Upper lobe of left lung (tissue), 6 donors: ENCODE data around the gene CDC42SE1. TPM values are rescaled to one million over a fixed set of nuclear protein-coding genes. Genes with fewer than 3 reads are reported as not detected.
A peak's percentile ranks its signal among the peaks of the same experiment; 100 is the strongest.

Experiments
- ATAC-seq, 2 donors: fragments of 200-7000 bp; cut with Tn5 transposase; one replicate each; pipeline ENCODE4 v1.9.1; 2022; ENCODE audit warnings: mild to moderate bottlenecking in 2 of 2, moderate library complexity in 2 of 2; ENCODE audit not compliant: low FRiP score in 2 of 2
- DNase-seq, 2 donors: peaks; one replicate each; pipeline ENCODE4 v3.0.0-alpha.2; 2019 to 2020
- H3K27ac ChIP-seq, 4 donors: fragments of 200-600 bp; sonication (generic); one replicate each; pipeline ENCODE4 v1.5.1; 2016 to 2019
- H3K27me3 ChIP-seq, 4 donors: fragments of 200-600 bp; sonication (generic); one replicate each; pipeline ENCODE4 v1.5.1; 2017 to 2019
- H3K36me3 ChIP-seq, 4 donors: fragments of 200-600 bp; sonication (generic); one replicate each; pipeline ENCODE4 v1.5.1; 2016 to 2019
- H3K4me1 ChIP-seq, 4 donors: fragments of 200-600 bp; sonication (generic); one replicate each; pipeline ENCODE4 v1.5.1; 2018 to 2019
- H3K4me3 ChIP-seq, 4 donors: fragments of 200-600 bp; sonication (generic); one replicate each; pipeline ENCODE4 v1.5.1; 2017 to 2019; ENCODE audit warnings: mild to moderate bottlenecking in 2 of 4, moderate library complexity in 1 of 4
- H3K9me3 ChIP-seq, 4 donors: fragments of 200-600 bp; sonication (generic); one replicate each; pipeline ENCODE4 v1.5.1; 2018 to 2019
- EP300 ChIP-seq, 4 donors: sonication (generic); formaldehyde crosslinking; IDR thresholded peaks; one replicate each; pipeline ENCODE4 v1.5.1; 2017; ENCODE audit warnings: antibody characterized with exemption in 4 of 4, control low read depth in 2 of 4
- POLR2A ChIP-seq, 4 donors: fragments of 450-650 bp; IDR thresholded peaks; one replicate each; pipeline ENCODE4 v1.5.1; 2016 to 2017; ENCODE audit warnings: antibody characterized with exemption in 4 of 4, mild to moderate bottlenecking in 2 of 4
- POLR2AphosphoS5 ChIP-seq, 2 donors: sonication (generic); formaldehyde crosslinking; IDR thresholded peaks; one replicate each; pipeline ENCODE4 v1.5.1; 2017; ENCODE audit warnings: antibody characterized with exemption in 2 of 2
- WGBS, 2 donors: methylation state at CpG; one replicate each; pipeline ENCODE4 v1.1.5; 2017 to 2018; 5-methylcytosine and 5-hydroxymethylcytosine counted together
- small RNA-seq, 4 donors: library from RNA; depleted of rRNA; stranded (forward); fragments of <200 nt; gene quantifications; one replicate each; pipeline ENCODE3, GENCODE V24; 2016
- total RNA-seq, 6 donors: library from RNA; depleted of rRNA in 4 of 6; stranded (reverse); fragments of >200 nt in 4 of 6; gene quantifications; one replicate each; pipeline versions ENCODE4 v1.1.0 to v1.2.1, GENCODE V29; 2016 to 2021
- TF ChIP-seq, protein P1 (sequence below), 6 experiments: fragments of 450-650 bp in 4 of 6; fragments of 200-600 bp in 2 of 6; sonication (generic) in 2 of 6; IDR thresholded peaks; one replicate each; pipeline ENCODE4 v1.5.1; 2016 to 2019; ENCODE audit warnings: antibody characterized with exemption in 6 of 6
- donor health status: DM: no; HTN: no; CAD: no; lungs with moderate emphysema.
- donor health status: DM: no; HTN: yes; CAD: no; lungs with severe emphysema.

Gene CDC42SE1
- total RNA-seq, 6 donors from 2014 or later = 66.9 to 131 (median 90.5) TPM

DNA sequence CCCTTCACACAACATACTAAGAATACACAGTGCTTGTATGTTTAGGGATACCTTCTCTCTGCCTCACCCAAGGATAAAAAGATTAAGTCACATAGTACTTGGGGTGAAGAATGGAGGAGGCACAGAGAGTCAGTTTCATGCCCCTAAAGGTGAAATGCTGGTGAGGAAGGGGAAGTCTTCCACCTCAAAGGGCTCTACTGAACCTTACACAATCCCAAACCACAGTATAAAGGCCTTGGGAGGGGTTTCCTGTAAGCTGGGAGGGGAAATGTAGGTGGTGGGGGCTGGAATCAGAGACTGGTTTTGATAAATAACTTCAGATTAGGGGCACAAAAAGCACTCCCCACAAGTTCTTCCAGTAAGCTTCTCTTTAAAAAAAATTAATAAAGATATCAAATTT, 56.2 kb downstream of the CDC42SE1 start:
- Histone ChIP-seq H3K4me3 (peak overlapping the region in 1 of 4 donors; percentile 23), H3K4me1 (peaks cover 42 to 63% (median 51%) of the 10 kb centered on the region in 4 donors), H3K9me3 (no peaks in the 10 kb centered on the region), H3K27ac (peak overlapping the region; percentile 22 to 96 (median 64)), H3K36me3 (peaks cover 6 to 40% (median 17%) of the 10 kb centered on the region in 4 donors), H3K27me3 (no peaks in the 10 kb centered on the region)
- DNase-seq = no peak
- TF ChIP-seq POLR2AphosphoS5 (IDR thresholded peaks at IDR 0.05) (no peak), EP300 (IDR thresholded peaks at IDR 0.05) (no peak), POLR2A (IDR thresholded peaks at IDR 0.05) (no peak)
- TF ChIP-seq, protein P1, sequence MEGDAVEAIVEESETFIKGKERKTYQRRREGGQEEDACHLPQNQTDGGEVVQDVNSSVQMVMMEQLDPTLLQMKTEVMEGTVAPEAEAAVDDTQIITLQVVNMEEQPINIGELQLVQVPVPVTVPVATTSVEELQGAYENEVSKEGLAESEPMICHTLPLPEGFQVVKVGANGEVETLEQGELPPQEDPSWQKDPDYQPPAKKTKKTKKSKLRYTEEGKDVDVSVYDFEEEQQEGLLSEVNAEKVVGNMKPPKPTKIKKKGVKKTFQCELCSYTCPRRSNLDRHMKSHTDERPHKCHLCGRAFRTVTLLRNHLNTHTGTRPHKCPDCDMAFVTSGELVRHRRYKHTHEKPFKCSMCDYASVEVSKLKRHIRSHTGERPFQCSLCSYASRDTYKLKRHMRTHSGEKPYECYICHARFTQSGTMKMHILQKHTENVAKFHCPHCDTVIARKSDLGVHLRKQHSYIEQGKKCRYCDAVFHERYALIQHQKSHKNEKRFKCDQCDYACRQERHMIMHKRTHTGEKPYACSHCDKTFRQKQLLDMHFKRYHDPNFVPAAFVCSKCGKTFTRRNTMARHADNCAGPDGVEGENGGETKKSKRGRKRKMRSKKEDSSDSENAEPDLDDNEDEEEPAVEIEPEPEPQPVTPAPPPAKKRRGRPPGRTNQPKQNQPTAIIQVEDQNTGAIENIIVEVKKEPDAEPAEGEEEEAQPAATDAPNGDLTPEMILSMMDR (IDR thresholded peaks at IDR 0.05) = no peak
- ATAC-seq = no peak

DNA sequence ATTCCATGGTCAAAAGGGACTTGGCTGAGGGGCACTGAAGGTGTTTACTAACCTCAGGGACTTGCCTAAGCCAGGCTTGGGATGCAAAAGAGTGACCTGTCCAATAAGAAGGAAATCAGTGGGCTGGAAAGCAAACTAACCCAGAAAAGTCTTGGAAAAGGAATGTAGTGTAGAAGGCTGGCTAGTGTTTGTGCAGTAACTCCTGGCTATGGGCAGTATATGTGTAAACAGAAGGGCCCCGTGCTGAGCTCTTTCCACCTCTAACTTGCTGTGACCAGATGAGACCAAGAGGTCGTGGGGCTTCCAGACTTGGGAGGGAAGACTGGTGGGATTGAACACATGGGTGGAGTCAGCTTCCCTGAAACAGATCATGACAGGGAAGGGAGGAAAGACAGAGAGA, 56.8 kb downstream of the CDC42SE1 start:
- H3K27ac ChIP-seq = peak overlapping the region; percentile 22 to 96 (median 64)
- TF ChIP-seq, protein P1 (IDR thresholded peaks at IDR 0.05) = no peak
- TF ChIP-seq POLR2AphosphoS5 (IDR thresholded peaks at IDR 0.05) = no peak
- 28 to 38% methylated on average over 2 of the region's 2 CpGs for WGBS, 2 donors
- peaks cover 39 to 58% (median 48%) of the 10 kb centered on the region in 4 donors for H3K4me1 ChIP-seq
- H3K9me3 ChIP-seq = no peaks in the 10 kb centered on the region
- H3K27me3 ChIP-seq = no peaks in the 10 kb centered on the region
- no peak for DNase-seq
- H3K36me3 ChIP-seq = peaks cover 10 to 46% (median 22%) of the 10 kb centered on the region in 4 donors
- no peak for ATAC-seq
- H3K4me3 ChIP-seq = peak overlapping the region in 1 of 4 donors; percentile 23

DNA sequence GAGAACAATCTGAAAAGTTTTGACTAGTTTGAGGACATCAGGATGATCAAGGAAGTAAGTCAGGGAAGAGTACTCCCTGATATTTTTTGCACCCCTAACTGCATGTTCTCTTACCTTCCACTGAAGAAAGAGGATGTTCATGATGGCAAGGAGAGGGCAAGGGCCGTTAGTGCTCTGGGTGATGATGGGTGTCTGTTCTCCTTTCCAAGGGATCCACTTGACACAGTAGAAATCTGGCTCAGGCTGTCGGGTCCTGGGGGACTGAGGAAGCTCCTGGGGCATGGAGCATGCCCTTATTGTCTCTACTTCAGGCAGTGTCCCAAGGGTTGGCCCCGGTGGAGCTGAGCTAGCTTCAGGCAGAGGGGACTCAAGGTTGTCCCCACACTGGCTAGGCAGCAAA, 57.4 kb downstream of the CDC42SE1 start:
- 68 to 79% methylated on average over 2 to 3 of the region's 3 CpGs for WGBS, 2 donors

DNA sequence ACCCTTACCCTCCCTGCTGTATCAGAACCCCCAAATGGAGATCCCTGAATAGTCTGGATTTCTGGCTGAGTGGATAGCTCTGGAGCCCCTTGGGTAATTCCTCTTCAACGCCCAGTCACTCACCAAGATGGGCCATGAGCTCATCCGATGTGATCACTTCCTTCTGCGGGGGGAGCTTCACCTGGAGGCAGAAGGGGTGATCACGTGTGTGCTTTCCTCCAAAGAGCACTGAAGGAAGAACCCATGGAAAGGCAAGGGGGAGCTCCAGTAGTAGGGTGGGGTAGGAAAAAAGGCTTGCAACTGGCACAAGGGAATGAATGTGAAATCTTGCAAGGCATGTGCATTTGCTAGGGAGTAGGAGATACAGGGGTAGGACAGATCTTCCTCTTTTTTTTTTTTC, 57.8 kb downstream of the CDC42SE1 start:
- peaks cover 29 to 48% (median 40%) of the 10 kb centered on the region in 4 donors for H3K4me1 ChIP-seq
- no peaks in the 10 kb centered on the region for H3K27me3 ChIP-seq
- H3K27ac ChIP-seq = peak overlapping the region in 3 of 4 donors; percentile 28 to 96 (median 77)
- WGBS, 2 donors = 72 to 79% methylated on average over 4 of the region's 4 CpGs
- DNase-seq (peak in 1 of 2 donors; percentile 50), ATAC-seq (no peak)
- H3K36me3 ChIP-seq = peaks cover 15 to 56% (median 31%) of the 10 kb centered on the region in 4 donors
- no peaks in the 10 kb centered on the region for H3K9me3 ChIP-seq
- H3K4me3 ChIP-seq = no peak overlapping the region
- TF ChIP-seq POLR2A (IDR thresholded peaks at IDR 0.05) (no peak), POLR2AphosphoS5 (IDR thresholded peaks at IDR 0.05) (peak in 1 of 2 donors; percentile 23)

More for the DNA sequence above, 57.4 kb downstream of the CDC42SE1 start:
- Histone ChIP-seq H3K4me1 (peaks cover 33 to 52% (median 42%) of the 10 kb centered on the region in 4 donors), H3K36me3 (peaks cover 15 to 52% (median 27%) of the 10 kb centered on the region in 4 donors), H3K4me3 (no peak overlapping the region), H3K27me3 (no peaks in the 10 kb centered on the region), H3K9me3 (no peaks in the 10 kb centered on the region), H3K27ac (peak overlapping the region; percentile 17 to 96 (median 64))
- TF ChIP-seq, protein P1 (IDR thresholded peaks at IDR 0.05) = no peak
- TF ChIP-seq POLR2A (IDR thresholded peaks at IDR 0.05) (no peak), POLR2AphosphoS5 (IDR thresholded peaks at IDR 0.05) (no peak), EP300 (IDR thresholded peaks at IDR 0.05) (no peak)
- DNase-seq = no peak
- no peak for ATAC-seq

Small RNA genes within 50 kb of the gene (small RNA-seq; reads per million reads assigned to genes)
- gene RNU6-884P = 0 reads per million in 4 donors

Other genes starting within 250 kb of the CDC42SE1 start
- gene ARNT, start 183.0 kb downstream of the CDC42SE1 start, total RNA-seq = 10 to 100 TPM; 44.0 to 76.5 (median 53.9) TPM
- not detected for gene CTXND2, start 172.5 kb downstream of the CDC42SE1 start, total RNA-seq
- 10 to 100 TPM; 26.8 to 88.0 (median 40.3) TPM for gene SETDB1, start 133.3 kb downstream of the CDC42SE1 start, total RNA-seq
- 100 to 1,000 TPM in 5 of 6 donors, 10 to 100 TPM in 1; 93.2 to 322 (median 204) TPM for gene CERS2, start 84.8 kb downstream of the CDC42SE1 start, total RNA-seq
- gene ANXA9, start 77.3 kb downstream of the CDC42SE1 start, total RNA-seq = 1 to 10 TPM in 4 of 6 donors, under 1 TPM in 1, not detected in 1; 0.67 to 5.2 (median 1.2) TPM
- gene MINDY1, start 52.7 kb downstream of the CDC42SE1 start, total RNA-seq = 10 to 100 TPM; 14.5 to 34.3 (median 26.9) TPM
- 10 to 100 TPM; 16.3 to 28.3 (median 21.2) TPM for gene PRUNE1, start 51.2 kb downstream of the CDC42SE1 start, total RNA-seq
- 100 to 1,000 TPM in 1 of 6 donors, 10 to 100 TPM in 2, 1 to 10 TPM in 3; 2.3 to 213 (median 11.7) TPM for gene BNIPL, start 23.0 kb downstream of the CDC42SE1 start, total RNA-seq
- 1 to 10 TPM; 2.6 to 9.4 (median 3.8) TPM for gene C1orf56, start 11.9 kb downstream of the CDC42SE1 start, total RNA-seq
- 1 to 10 TPM in 4 of 6 donors, under 1 TPM in 2; 0.30 to 1.3 (median 1.1) TPM for gene MLLT11, start 775 bp upstream of the CDC42SE1 start, total RNA-seq
- gene GABPB2, start 11.1 kb upstream of the CDC42SE1 start, total RNA-seq = 10 to 100 TPM in 4 of 6 donors, 1 to 10 TPM in 2; 6.8 to 32.5 (median 13.0) TPM
- gene SEMA6C, start 87.0 kb upstream of the CDC42SE1 start, total RNA-seq = 10 to 100 TPM in 1 of 6 donors, 1 to 10 TPM in 5; 2.1 to 13.6 (median 5.8) TPM
- gene TNFAIP8L2, start 97.0 kb upstream of the CDC42SE1 start, total RNA-seq = 10 to 100 TPM in 5 of 6 donors, 1 to 10 TPM in 1; 7.4 to 19.1 (median 15.8) TPM
- 10 to 100 TPM in 1 of 6 donors, 1 to 10 TPM in 5; 2.2 to 16.8 (median 6.2) TPM for gene LYSMD1, start 106.3 kb upstream of the CDC42SE1 start, total RNA-seq
- gene SCNM1, start 106.5 kb upstream of the CDC42SE1 start, total RNA-seq = 10 to 100 TPM in 5 of 6 donors, 1 to 10 TPM in 1; 8.9 to 50.3 (median 25.9) TPM
- gene TMOD4, start 116.4 kb upstream of the CDC42SE1 start, total RNA-seq = under 1 TPM in 2 of 6 donors, not detected in 4; 0.57 to 0.88 TPM
- 10 to 100 TPM; 19.0 to 54.3 (median 25.5) TPM for gene VPS72, start 130.6 kb upstream of the CDC42SE1 start, total RNA-seq
- 10 to 100 TPM; 37.2 to 94.3 (median 70.6) TPM for gene PIP5K1A, start 138.9 kb upstream of the CDC42SE1 start, total RNA-seq
- 100 to 1,000 TPM; 102 to 132 (median 119) TPM for gene PSMD4, start 195.1 kb upstream of the CDC42SE1 start, total RNA-seq
- 10 to 100 TPM; 17.4 to 50.3 (median 27.2) TPM for gene ZNF687, start 222.7 kb upstream of the CDC42SE1 start, total RNA-seq